Measurements from ENCODE around the gene SI. TPM values are rescaled to one million over a fixed set of nuclear protein-coding genes. Genes with fewer than 3 reads are reported as not detected.
"Not testable (repeated sequence)": the region's sequence is repeated elsewhere in the genome, so short reads cannot be mapped to it uniquely, and the experiment has no call there.

SI gene
- not detected for polyA plus RNA-seq (ENCODE audit: low read depth in 6 of 6)

DNA sequence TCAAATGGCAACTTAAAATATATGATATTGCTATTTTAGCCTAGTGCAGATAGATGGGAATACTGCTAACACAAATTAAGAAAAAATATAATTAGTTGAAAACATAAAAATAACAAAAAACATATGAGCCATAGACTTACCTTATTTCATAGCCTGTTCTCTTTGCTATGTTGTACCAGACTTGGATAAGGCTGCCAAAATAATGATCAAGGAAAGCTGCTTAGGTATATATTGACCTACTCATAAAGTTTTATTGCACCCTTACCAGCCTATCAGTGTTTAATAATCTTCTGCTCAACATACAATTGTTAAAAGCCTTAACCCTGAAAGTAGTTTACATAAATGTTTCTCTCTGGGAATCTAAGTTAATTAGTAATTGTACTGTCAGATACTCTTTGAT lies at the start of gene SI:
Gene SI, minus strand, starts transcription at position 204 of the 400 bp plus-strand sequence. CDS start 2,484 bp downstream, outside the sequence.
- H3K9me3 Mint-ChIP-seq, result peaks cover 0 to 2% (median 0%) of the 10 kb centered on the region in 7 donors
- no peaks in the 10 kb centered on the region for H3K27me3 Mint-ChIP-seq
- H3K27ac Mint-ChIP-seq, result no peak within 1 kb of the TSS
- H3K4me1 Mint-ChIP-seq, result no peaks in the 10 kb centered on the region
- ATAC-seq (ENCODE audit: low read depth in 2 of 2) (no peak), DNase-seq (no peak)
- H3K36me3 Mint-ChIP-seq, result no peaks in the 10 kb centered on the region
- H3K4me3 Mint-ChIP-seq, result no peak within 1 kb of the TSS

DNA sequence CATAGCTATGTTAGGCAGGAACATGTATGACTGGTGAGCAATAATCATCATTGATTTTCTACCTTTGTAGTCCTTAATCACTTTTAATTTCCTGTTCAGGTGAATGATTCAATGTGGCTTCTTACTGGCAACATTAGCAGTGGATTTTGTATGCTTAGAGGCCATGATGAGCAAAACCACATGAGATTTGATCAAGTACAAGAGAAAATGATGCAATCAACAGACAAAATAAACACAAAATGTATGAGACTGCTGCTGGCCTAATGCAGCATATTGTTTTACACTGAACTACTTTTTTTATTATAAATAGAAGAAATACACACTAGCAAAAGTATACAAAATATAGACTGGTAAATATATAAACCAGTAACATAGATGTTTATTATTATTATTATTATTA lies 47.5 kb upstream of the SI start:
- no peaks in the 10 kb centered on the region for H3K4me1 Mint-ChIP-seq
- H3K9me3 Mint-ChIP-seq, result peaks cover 2 to 6% (median 5%) of the 10 kb centered on the region in 7 donors
- H3K27me3 Mint-ChIP-seq, result no peaks in the 10 kb centered on the region
- no peak overlapping the region for H3K27ac Mint-ChIP-seq
- H3K4me3 Mint-ChIP-seq, result no peak overlapping the region
- no peaks in the 10 kb centered on the region for H3K36me3 Mint-ChIP-seq
- DNase-seq (no peak), ATAC-seq (ENCODE audit: low read depth in 2 of 2) (no peak)

DNA sequence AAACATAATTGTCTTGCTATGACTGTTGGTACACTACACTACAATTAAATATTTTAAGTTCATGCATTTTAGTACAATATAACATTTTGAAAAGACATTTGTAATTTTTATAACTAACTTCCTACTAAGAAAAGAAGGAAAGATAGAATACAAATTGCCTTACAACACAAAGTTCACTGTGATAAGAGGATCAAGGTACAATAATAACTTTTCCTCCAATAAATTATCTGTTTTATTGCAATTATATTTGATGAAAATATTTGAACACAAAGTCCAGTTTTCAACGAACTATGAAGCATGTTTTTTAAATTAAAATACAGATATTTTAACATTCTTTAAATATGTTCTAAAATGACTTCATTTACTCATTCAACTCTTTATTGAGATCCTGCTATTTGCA lies 33.1 kb upstream of the SI start:
- H3K4me3 Mint-ChIP-seq, result no peak overlapping the region
- DNase-seq (no peak), ATAC-seq (ENCODE audit: low read depth in 2 of 2) (no peak)
- no peaks in the 10 kb centered on the region for H3K36me3 Mint-ChIP-seq
- H3K9me3 Mint-ChIP-seq, result peaks cover 0 to 4% (median 0%) of the 10 kb centered on the region in 7 donors
- H3K4me1 Mint-ChIP-seq, result no peaks in the 10 kb centered on the region
- no peaks in the 10 kb centered on the region for H3K27me3 Mint-ChIP-seq
- no peak overlapping the region for H3K27ac Mint-ChIP-seq

DNA sequence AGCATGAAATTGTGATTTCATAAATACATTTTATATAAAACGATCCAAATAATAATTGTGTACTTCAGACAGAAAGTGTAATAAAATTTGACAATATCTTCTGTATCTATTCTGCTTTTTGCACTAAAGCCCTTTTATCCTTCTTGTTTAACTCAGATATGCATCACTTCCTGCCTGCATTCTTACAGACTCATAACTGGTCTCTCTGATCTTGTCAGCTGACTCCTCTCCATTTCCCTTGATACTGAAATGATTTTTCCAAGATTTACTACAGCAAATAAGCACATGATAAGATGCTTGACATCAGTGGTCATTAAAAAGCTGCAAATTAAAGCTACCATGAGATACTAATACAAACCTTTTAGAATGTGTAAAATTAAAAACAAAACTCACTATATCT lies 25.3 kb upstream of the SI start:
- no peaks in the 10 kb centered on the region for H3K4me1 Mint-ChIP-seq
- H3K27ac Mint-ChIP-seq, result no peak overlapping the region
- H3K36me3 Mint-ChIP-seq, result no peaks in the 10 kb centered on the region

DNA sequence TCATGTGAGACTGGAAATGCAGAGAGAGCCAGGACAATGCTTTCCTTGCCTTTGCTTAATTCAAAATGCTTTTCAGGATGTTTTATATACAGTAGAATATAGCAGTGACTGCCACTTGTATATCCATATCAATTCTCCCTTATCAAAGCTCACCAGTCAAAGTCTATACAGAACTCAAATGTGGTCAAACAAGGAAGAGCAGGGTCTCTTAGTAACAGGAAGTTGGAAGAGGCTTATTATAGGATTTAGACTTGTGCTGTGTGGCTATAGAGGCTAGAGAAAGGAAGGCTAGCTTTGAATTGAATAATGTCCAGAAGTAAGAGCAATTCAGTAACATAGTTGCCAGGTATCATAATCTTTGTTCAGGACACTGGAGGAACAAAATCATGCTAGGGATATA lies 4.4 kb upstream of the SI start:
- ATAC-seq (ENCODE audit: low read depth in 2 of 2), result no peak
- Mint-ChIP-seq H3K36me3 (no peaks in the 10 kb centered on the region), H3K27ac (no peak overlapping the region), H3K27me3 (no peaks in the 10 kb centered on the region), H3K4me3 (no peak overlapping the region), H3K9me3 (peaks cover 0 to 2% (median 0%) of the 10 kb centered on the region in 7 donors), H3K4me1 (no peaks in the 10 kb centered on the region)
- DNase-seq, result no peak

More for the DNA sequence above, 25.3 kb upstream of the SI start:
- Mint-ChIP-seq H3K27me3 (no peaks in the 10 kb centered on the region), H3K4me3 (no peak overlapping the region), H3K9me3 (peaks cover 0 to 4% (median 2%) of the 10 kb centered on the region in 7 donors)
- DNase-seq, result no peak
- no peak for ATAC-seq (ENCODE audit: low read depth in 2 of 2)

DNA sequence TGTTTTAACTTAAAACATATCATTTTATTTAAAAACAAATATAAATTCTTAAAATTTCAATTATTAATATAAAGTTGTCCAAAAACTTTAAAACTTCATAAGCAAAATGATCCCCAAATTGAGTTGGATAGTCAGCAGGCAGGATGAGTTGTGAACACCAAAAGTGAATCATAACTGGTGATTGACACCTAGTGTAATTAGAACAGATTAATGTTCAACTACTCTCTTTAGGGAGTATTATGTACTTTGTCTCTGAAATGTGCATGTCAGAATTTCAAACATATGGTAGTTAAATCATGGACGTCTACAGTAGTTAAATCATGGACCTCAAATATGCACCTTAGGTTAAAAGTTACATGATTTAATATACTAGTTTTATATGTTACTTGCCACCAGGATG lies 2.9 kb upstream of the SI start:
- H3K4me1 Mint-ChIP-seq, result no peaks in the 10 kb centered on the region
- no peaks in the 10 kb centered on the region for H3K36me3 Mint-ChIP-seq
- DNase-seq (no peak), ATAC-seq (ENCODE audit: low read depth in 2 of 2) (no peak)
- H3K4me3 Mint-ChIP-seq, result no peak overlapping the region
- H3K9me3 Mint-ChIP-seq, result peaks cover 0 to 2% (median 0%) of the 10 kb centered on the region in 7 donors
- H3K27me3 Mint-ChIP-seq, result no peaks in the 10 kb centered on the region
- no peak overlapping the region for H3K27ac Mint-ChIP-seq

DNA sequence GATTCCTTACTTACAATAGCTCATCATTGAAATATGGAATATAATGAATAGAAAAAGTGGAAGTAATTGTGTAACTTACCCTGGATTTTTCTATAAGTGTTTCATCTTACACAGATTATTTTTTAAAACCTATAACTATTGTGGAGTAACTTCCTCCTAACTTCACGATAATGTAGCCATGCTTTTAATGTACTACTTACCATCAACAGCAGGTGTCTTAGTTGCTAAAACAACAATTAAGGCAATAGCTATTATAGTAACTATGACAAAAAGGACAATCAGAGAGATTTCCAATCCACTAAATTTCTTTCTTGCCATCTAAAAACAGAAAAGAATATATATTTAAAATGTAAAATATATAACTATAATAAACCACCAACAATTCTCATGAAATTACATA lies 2.6 kb downstream of the SI start:
- peaks cover 0 to 2% (median 0%) of the 10 kb centered on the region in 7 donors for H3K9me3 Mint-ChIP-seq
- no peak for DNase-seq
- ATAC-seq (ENCODE audit: low read depth in 2 of 2), result no peak
- no peaks in the 10 kb centered on the region for H3K36me3 Mint-ChIP-seq
- H3K4me3 Mint-ChIP-seq, result no peak overlapping the region
- no peaks in the 10 kb centered on the region for H3K27me3 Mint-ChIP-seq
- H3K4me1 Mint-ChIP-seq, result no peaks in the 10 kb centered on the region
- H3K27ac Mint-ChIP-seq, result no peak overlapping the region

DNA sequence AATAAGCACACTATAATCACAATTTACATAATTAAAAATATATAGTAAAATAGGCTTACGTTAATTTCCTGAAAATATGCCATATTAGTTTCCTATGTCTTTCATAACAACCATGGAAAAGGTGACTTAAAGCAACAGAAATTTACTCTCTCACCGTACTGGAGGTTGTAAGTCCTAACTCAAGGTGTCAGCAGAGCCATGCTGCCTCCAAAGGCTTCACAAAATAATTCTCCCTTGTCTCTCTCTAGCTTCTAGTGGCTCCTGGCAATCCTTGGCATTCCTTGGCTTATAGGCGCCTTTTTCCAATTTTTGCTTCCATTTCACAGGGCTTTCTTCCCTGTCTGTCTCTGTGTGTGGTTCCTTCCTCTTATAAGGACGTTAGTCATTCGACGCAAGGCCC lies 7.6 kb downstream of the SI start:
- no peak overlapping the region for H3K4me3 Mint-ChIP-seq
- DNase-seq (no peak), ATAC-seq (ENCODE audit: low read depth in 2 of 2) (no peak)
- H3K9me3 Mint-ChIP-seq, result peaks cover 0 to 3% (median 0%) of the 10 kb centered on the region in 7 donors
- no peaks in the 10 kb centered on the region for H3K27me3 Mint-ChIP-seq
- H3K4me1 Mint-ChIP-seq, result no peaks in the 10 kb centered on the region
- no peak overlapping the region for H3K27ac Mint-ChIP-seq
- H3K36me3 Mint-ChIP-seq, result no peaks in the 10 kb centered on the region

DNA sequence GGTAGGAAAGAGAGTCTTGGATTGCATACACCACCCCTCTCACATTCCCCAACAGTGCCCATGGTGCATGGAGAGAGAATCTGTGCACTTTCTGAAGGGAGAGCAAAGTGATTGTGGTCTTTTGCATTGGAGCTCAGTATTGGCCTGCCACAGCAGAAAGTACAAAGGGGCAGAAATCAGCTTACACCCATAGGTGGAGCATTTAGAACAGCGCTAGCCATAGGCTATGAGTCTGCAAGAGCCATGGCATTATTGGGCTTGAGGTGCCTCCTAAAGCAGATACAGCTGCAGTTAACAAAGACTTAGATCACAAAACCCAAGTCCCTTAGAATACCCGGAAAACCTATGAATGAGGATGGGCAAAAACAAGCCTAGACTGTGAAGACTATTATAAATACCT lies 21.8 kb downstream of the SI start:
- Mint-ChIP-seq H3K27me3 (no peaks in the 10 kb centered on the region), H3K36me3 (no peaks in the 10 kb centered on the region), H3K9me3 (peaks cover 0 to 6% (median 0%) of the 10 kb centered on the region in 7 donors), H3K4me3 (no peak overlapping the region), H3K4me1 (no peaks in the 10 kb centered on the region), H3K27ac (no peak overlapping the region)
- ATAC-seq (ENCODE audit: low read depth in 2 of 2), result no peak
- DNase-seq, result no peak

DNA sequence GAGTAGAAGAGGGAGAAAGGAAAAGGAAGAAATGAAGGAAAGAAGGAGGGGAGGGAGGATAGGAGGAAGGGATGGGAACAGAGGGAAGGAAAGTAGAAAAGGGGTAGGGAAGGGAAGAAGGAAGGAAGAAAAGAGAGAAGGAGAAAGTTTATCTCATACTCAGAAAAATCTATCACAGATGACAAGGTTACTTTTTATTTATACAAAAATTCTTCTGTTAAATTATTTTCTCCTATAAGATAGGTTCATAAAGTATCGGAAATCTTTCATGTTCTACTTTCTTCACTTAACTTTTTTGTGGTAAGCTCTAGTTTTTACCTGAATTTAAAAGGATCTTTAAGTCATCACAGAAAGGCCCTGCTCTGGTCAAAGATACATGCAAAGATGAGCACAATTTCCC lies 38.1 kb downstream of the SI start:
- Mint-ChIP-seq H3K36me3 (no peaks in the 10 kb centered on the region), H3K27ac (no peak overlapping the region), H3K27me3 (no peaks in the 10 kb centered on the region), H3K9me3 (peaks cover 0 to 3% (median 0%) of the 10 kb centered on the region in 7 donors), H3K4me1 (no peaks in the 10 kb centered on the region), H3K4me3 (no peak overlapping the region)
- ATAC-seq (ENCODE audit: low read depth in 2 of 2), result no peak
- no peak for DNase-seq

DNA sequence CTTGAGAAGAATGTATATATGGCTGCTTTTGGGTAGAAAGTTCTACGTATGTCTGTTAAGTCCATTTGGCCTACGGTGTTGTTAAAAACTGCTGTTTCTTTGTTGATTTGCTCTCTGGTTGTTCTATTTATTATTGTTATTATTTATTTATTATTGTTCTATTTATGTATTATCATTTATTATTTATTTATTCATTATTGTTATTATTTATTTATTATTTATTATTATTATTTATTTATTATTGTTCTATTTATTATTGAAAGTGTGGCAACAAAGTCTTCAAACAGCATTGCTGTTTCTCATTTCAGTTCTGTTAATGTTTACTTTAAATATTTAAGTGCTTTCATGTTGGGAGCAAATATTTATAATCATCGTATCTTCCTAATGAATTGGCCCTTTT lies 66.7 kb downstream of the SI start:
- DNase-seq (no peak), ATAC-seq (ENCODE audit: low read depth in 2 of 2) (no peak)
- H3K27me3 Mint-ChIP-seq, result no peaks in the 10 kb centered on the region
- H3K4me1 Mint-ChIP-seq, result no peaks in the 10 kb centered on the region
- H3K27ac Mint-ChIP-seq, result no peak overlapping the region
- peaks cover 0 to 6% (median 4%) of the 10 kb centered on the region in 7 donors for H3K9me3 Mint-ChIP-seq
- H3K36me3 Mint-ChIP-seq, result no peaks in the 10 kb centered on the region
- no peak overlapping the region for H3K4me3 Mint-ChIP-seq

DNA sequence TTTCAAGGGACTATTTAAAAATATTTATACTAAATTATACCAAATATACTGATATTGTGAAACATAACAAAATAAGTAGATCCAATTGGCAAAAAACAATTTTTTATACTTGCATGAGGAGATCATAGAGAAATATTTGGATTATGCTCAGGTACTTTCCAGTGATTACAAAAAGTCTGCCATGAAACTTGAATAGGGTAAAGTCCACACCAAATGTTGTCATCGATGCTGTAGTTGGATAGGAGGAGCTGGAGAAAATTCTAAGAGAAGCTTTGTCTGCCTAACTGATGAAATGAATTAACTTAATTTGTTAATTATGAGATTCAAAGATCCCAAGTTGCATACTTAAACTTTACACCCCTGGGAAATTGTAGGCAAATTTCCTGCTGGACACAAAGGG lies 93.3 kb downstream of the SI start:
- H3K36me3 Mint-ChIP-seq, result no peaks in the 10 kb centered on the region
- H3K27me3 Mint-ChIP-seq, result no peaks in the 10 kb centered on the region
- DNase-seq, result no peak
- ATAC-seq (ENCODE audit: low read depth in 2 of 2), result no peak
- no peak overlapping the region for H3K4me3 Mint-ChIP-seq
- H3K9me3 Mint-ChIP-seq, result peaks cover 0 to 3% (median 0%) of the 10 kb centered on the region in 7 donors
- H3K4me1 Mint-ChIP-seq, result no peaks in the 10 kb centered on the region
- no peak overlapping the region for H3K27ac Mint-ChIP-seq

DNA sequence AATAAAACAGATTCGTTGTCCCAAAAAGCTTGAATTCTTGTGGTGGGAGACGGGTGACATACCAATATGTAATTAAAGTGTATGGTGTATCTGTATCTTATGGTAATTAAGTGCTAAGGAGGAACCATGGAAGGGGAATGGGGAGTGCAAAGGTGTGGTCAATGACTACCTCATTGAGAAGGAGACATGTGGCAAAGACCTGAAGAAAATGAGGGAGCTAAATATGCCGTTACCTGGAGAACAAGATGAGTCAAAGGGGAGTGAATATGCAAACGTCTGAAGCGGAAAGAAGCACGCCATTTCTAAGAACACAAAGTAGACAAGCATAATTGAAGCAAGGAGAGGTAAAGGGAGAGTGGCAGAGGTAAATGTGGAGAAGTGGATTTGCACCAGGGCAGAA lies 115.7 kb downstream of the SI start:
- H3K36me3 Mint-ChIP-seq, result no peaks in the 10 kb centered on the region
- no peak overlapping the region for H3K27ac Mint-ChIP-seq
- ATAC-seq (ENCODE audit: low read depth in 2 of 2), result no peak
- no peak for DNase-seq
- H3K9me3 Mint-ChIP-seq, result peaks cover 0 to 10% (median 0%) of the 10 kb centered on the region in 7 donors
- no peak overlapping the region for H3K4me3 Mint-ChIP-seq
- no peaks in the 10 kb centered on the region for H3K4me1 Mint-ChIP-seq
- no peaks in the 10 kb centered on the region for H3K27me3 Mint-ChIP-seq

DNA sequence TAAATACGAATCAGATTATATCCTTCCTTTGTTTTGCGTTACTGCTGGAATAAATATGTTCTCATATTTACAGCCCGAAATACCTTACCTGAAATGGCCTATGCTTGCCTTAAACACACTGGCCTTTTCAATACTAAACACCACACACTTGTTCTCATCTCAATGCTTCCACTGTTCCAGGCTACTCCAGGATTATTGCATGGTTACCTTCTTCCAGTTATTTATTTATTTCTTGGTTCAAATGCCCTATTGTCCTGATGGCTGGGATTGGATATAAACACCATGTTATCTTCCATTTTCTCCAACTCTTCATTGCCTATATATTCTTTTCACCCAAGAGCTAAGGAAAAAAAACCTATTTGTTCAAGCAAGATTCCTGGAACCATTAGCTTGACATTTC lies 125.3 kb downstream of the SI start:
- DNase-seq (no peak), ATAC-seq (ENCODE audit: low read depth in 2 of 2) (no peak)
- H3K4me3 Mint-ChIP-seq, result no peak overlapping the region
- H3K27ac Mint-ChIP-seq, result no peak overlapping the region
- no peaks in the 10 kb centered on the region for H3K4me1 Mint-ChIP-seq
- no peaks in the 10 kb centered on the region for H3K36me3 Mint-ChIP-seq
- H3K9me3 Mint-ChIP-seq, result peaks cover 0 to 11% (median 6%) of the 10 kb centered on the region in 7 donors
- no peaks in the 10 kb centered on the region for H3K27me3 Mint-ChIP-seq

DNA sequence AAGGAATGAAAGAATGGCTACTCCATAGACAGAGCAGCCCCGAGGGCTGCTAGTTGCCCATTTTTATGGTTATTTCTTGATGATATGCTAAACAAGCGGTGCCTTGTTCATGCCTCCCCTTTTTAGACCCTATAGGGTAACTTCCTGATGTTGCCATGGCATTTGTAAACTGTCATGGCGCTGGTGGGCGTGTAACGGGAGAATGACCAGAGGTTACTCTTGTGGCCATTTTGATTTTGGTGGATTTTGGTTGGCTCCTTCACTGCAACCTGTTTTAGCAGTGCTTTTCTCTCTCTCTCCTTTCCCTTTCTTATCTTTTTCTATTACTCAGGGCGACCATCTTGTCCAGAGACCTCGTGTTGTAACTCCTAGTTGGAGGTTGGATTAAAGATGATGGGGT lies 126.9 kb downstream of the SI start:
- not testable (repeated sequence) for DNase-seq; ATAC-seq (ENCODE audit: low read depth in 2 of 2); H3K4me1 Mint-ChIP-seq; H3K4me3 Mint-ChIP-seq; H3K36me3 Mint-ChIP-seq; H3K27me3 Mint-ChIP-seq; H3K27ac Mint-ChIP-seq
- H3K9me3 Mint-ChIP-seq, result peaks cover 0 to 11% (median 6%) of the 10 kb centered on the region in 7 donors
